HUES6 (cell line): ENCODE measurements around the gene TMEM141.
"Not testable (repeated sequence)": the region's sequence is repeated elsewhere in the genome, so short reads cannot be mapped to it uniquely, and the experiment has no call there.

ENCODE experiments used
- H3K27ac ChIP-seq: 2 replicates; pipeline ENCODE4 v1.7.0; 2013; ENCODE audit warnings: low read depth, mild to moderate bottlenecking, low read length, inconsistent platforms
- H3K27me3 ChIP-seq: 2 replicates; pipeline ENCODE4 v1.6.1; 2013; ENCODE audit warnings: low read length; ENCODE audit not compliant: control insufficient read depth, insufficient read depth
- H3K36me3 ChIP-seq: 2 replicates; pipeline ENCODE4 v1.6.1; 2013; ENCODE audit warnings: low read length; ENCODE audit not compliant: control insufficient read depth, insufficient read depth
- H3K4me1 ChIP-seq: 2 replicates; pipeline ENCODE4 v1.6.1; 2013; ENCODE audit warnings: low read length; ENCODE audit not compliant: control insufficient read depth, insufficient read depth
- H3K4me3 ChIP-seq: 2 replicates; pipeline ENCODE4 v1.5.1; 2013; ENCODE audit warnings: low read depth, low read length
- H3K9ac ChIP-seq: one replicate; pipeline ENCODE4 v1.6.1; 2013; ENCODE audit warnings: mild to moderate bottlenecking, low read length
- H3K9me3 ChIP-seq: 2 replicates; pipeline ENCODE4 v1.6.1; 2013; ENCODE audit warnings: low read depth, low read length; ENCODE audit not compliant: control insufficient read depth, insufficient read depth

The TMEM141 gene

DNA sequence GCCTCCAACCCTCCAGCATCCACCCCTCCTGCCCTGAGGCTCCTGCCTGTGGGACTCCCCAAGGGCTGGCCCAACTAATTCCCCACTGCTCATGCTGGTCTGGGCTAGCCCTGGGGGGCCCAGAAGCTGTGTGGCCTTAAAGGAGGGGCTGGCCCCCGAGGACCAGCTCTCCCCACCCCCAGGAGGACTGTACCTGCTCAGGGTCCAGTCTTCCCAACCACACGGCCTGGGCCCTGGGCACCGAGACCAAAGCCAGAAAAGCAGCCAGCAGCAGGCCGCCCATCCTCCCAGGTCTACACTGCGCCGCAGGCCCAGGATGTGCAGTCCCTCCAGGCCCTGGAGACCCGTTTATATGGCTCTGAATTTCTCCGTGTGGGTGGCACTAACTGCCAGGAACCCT lies 42.9 kb upstream of the TMEM141 start, which contains the start of gene LCN6:
Gene LCN6 (minus strand): TSS at position 325 of the 400 bp plus-strand sequence. CDS start 42 bp downstream, at position 283.
- H3K4me1 ChIP-seq = no peaks in the 10 kb centered on the region
- H3K9ac ChIP-seq = no peak within 1 kb of the TSS
- H3K27me3 ChIP-seq = no peaks in the 10 kb centered on the region
- no peak within 1 kb of the TSS for H3K27ac ChIP-seq
- H3K9me3 ChIP-seq = peaks cover 14% of the 10 kb centered on the region
- no peak within 1 kb of the TSS for H3K4me3 ChIP-seq
- H3K36me3 ChIP-seq = no peaks in the 10 kb centered on the region

DNA sequence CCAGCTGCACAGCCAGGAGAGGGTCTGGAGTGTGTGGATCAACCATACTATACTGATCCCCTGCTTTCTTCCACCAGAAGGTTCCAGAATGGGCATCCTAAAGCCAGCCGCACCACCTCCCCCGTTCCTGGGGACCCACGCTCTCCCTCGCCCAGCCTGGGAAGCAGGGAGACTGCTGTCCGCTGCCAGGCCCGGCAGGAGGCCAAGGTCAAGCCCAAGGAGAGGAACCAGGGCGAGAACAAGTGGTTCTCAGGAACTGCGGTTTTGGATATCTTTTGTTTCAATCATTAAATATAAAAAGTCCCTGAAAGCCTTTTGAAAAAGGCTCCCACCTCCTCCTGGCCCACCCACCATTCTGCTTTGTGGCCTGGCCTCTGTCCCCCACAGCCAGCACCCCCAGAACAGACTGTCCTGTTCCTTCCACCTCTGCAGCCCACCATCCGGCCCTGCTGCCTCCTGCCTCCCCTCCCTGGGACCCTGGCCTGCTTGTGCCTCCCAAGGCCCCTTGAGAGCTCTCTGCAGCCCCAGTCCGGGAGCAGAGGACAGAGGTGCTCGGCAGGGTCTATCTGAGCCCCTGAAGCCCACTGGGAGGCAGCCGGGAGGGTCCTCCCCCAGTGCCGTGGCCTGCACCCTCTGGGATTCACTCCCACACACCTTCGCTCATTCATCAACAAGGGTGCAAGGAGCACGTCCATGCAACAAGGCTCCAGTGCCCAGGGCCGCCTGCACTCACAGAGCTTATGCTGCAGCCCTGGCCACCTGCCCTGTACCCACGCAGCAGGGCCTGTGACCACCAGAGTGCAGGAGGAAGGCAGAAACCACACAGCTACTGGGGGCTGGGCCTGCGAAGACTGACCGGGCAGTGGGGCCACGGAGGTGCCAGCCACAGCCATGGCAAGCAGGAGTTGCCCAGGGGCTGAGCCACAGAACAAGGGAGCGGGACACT lies 42.2 kb upstream of the TMEM141 start:
- no peak overlapping the region for H3K9ac ChIP-seq
- no peaks in the 10 kb centered on the region for H3K36me3 ChIP-seq
- no peaks in the 10 kb centered on the region for H3K4me1 ChIP-seq
- no peak overlapping the region for H3K4me3 ChIP-seq
- H3K27me3 ChIP-seq = no peaks in the 10 kb centered on the region
- peaks cover 14% of the 10 kb centered on the region for H3K9me3 ChIP-seq
- H3K27ac ChIP-seq = no peak overlapping the region

- Histone ChIP-seq H3K9ac (no peak overlapping the region), H3K27ac (no peak overlapping the region), H3K36me3 (no peaks in the 10 kb centered on the region), H3K27me3 (no peaks in the 10 kb centered on the region), H3K4me1 (peaks cover 3% of the 10 kb centered on the region; the same call in 1 of the 2 replicates), H3K4me3 (no peak overlapping the region), H3K9me3 (peaks cover 17% of the 10 kb centered on the region)
Observed at GRCh38 chr9:136750526-136750925, 40.6 kb upstream of the TMEM141 start.

- no peak overlapping the region for H3K27ac ChIP-seq
- H3K9me3 ChIP-seq = peaks cover 24% of the 10 kb centered on the region
- peaks cover 3% of the 10 kb centered on the region; the same call in 1 of the 2 replicates for H3K4me1 ChIP-seq
- no peak overlapping the region for H3K4me3 ChIP-seq
- no peaks in the 10 kb centered on the region for H3K36me3 ChIP-seq
- no peaks in the 10 kb centered on the region for H3K27me3 ChIP-seq
- no peak overlapping the region for H3K9ac ChIP-seq
Observed at GRCh38 chr9:136751244-136751643, 39.9 kb upstream of the TMEM141 start.

GRCh38 chr9:136751814-136752213 lies 39.3 kb upstream of the TMEM141 start:
- H3K27me3 ChIP-seq = no peaks in the 10 kb centered on the region
- H3K9me3 ChIP-seq = peaks cover 25% of the 10 kb centered on the region
- no peak overlapping the region for H3K27ac ChIP-seq
- no peaks in the 10 kb centered on the region for H3K36me3 ChIP-seq
- peaks cover 3% of the 10 kb centered on the region; the same call in 1 of the 2 replicates for H3K4me1 ChIP-seq
- H3K4me3 ChIP-seq = no peak overlapping the region
- H3K9ac ChIP-seq = no peak overlapping the region

DNA sequence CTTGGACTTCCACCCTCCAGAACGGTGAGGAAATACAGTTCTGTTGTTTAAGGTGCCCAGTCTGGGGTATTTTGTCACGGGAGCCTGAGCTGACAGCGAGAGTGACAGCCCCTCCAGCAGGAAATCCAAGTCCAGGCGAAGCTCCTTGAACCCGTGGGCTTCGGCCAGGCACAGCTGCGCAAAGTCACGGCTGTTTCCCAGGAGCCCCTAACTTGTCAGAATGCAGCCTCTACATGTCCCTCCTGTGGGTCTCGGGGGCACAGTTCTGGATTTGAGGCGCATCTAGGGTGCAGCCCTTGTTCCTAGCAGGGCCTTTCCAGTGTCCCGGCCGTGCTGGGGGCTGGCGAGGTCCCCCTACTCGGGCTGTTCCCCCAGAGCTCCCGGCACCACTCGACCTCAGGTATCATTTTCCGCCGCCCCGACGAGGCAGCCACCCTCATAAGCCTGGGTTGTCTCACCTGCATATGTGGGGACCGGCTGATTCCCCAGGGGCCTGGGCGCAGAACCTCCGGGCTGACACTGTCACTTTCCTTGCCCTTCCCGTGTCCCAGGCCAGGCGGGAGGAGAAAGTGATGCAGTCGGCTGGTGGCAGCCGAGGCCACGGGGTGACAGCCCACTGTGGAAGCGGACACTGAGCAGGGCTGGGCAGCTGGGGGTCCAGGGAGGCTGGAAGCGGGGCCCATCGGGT lies 37.6 kb upstream of the TMEM141 start:
- Histone ChIP-seq H3K9me3 (peaks cover 25% of the 10 kb centered on the region), H3K36me3 (no peaks in the 10 kb centered on the region), H3K9ac (no peak overlapping the region), H3K4me3 (no peak overlapping the region), H3K27me3 (no peaks in the 10 kb centered on the region), H3K27ac (no peak overlapping the region), H3K4me1 (peaks cover 3% of the 10 kb centered on the region; the same call in 1 of the 2 replicates)

GRCh38 chr9:136754059-136754572 lies 37.0 kb upstream of the TMEM141 start:
- peaks cover 3% of the 10 kb centered on the region; the same call in 1 of the 2 replicates for H3K4me1 ChIP-seq
- no peak overlapping the region for H3K4me3 ChIP-seq
- H3K9me3 ChIP-seq = peaks cover 25% of the 10 kb centered on the region
- H3K27me3 ChIP-seq = no peaks in the 10 kb centered on the region
- H3K27ac ChIP-seq = no peak overlapping the region
- H3K9ac ChIP-seq = no peak overlapping the region
- no peaks in the 10 kb centered on the region for H3K36me3 ChIP-seq

DNA sequence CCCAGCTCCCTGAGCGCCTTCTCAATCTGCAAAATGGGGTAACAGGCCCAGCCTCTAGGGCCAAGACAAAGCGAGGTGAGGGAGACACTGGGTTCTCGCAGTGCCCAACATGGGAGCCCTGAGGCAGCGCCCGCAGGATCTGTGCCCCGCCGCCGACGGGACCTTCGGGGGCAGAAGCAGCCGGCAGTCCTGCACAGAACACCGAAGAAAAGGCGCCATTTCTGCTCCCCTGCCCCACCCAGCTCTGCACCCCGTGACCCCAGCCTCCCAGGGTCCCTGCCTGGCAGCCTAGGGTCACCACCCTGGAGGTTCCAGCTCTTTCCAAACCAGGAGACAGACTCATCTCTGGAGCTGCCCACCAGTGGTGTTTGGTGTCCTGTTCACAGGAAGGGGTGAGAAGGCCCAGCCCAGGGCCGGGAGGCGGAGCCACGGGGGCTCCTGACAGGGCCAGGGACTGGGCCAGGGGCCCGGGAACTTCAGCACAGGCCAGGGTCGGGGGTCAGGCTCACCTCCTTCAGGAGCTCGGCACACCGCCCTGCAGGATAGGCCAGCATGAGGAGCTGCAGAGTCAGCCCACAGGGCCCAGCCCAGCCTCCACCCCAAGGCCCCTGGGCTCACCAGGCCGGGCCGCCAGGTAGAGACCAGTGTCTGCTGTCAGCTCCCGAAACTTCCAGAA lies 36.4 kb upstream of the TMEM141 start:
- peaks cover 3% of the 10 kb centered on the region; the same call in 1 of the 2 replicates for H3K4me1 ChIP-seq
- H3K4me3 ChIP-seq = no peak overlapping the region
- no peaks in the 10 kb centered on the region for H3K36me3 ChIP-seq
- H3K9me3 ChIP-seq = peaks cover 25% of the 10 kb centered on the region
- no peak overlapping the region for H3K9ac ChIP-seq
- H3K27ac ChIP-seq = no peak overlapping the region
- H3K27me3 ChIP-seq = no peaks in the 10 kb centered on the region

DNA sequence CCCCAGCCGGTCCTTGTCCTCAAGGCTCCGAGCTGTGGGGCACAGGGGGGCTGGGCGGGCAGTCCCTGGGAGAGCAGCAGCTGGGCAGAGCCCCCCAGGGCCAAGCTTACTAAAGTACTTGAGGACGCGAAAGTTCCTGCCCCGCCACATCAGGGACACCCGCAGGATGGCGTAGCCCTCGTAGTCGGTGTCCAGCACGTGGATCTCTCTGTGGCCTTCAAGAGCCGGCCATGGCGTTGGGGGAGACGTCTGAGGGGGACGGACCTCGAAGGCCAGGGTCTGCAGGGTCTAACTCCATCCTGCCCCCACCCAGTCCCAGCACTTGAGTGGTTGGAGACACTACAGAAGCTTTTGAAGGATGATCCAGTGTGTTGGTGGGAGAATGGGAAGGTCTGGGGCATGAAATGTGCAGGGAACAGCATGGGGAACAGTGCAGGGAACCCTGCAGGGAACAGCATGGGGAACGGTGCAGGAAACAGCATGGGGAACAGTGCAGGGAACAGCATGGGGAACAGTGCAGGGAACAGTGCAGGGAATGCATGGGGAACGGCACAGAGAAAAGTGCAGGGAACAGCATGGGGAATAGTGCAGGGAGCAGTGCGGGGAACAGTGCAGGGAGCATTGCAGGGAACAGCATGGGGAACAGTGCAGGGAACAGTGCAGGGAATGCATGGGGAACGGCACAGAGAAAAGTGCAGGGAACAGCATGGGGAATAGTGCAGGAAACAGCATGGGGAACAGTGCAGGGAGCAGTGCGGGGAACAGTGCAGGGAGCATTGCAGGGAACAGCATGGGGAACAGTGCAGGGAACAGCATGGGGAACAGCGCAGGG lies 35.6 kb upstream of the TMEM141 start:
- not testable (repeated sequence) for H3K4me3 ChIP-seq, H3K9ac ChIP-seq, H3K27ac ChIP-seq, H3K27me3 ChIP-seq, H3K36me3 ChIP-seq, H3K4me1 ChIP-seq
- H3K9me3 ChIP-seq = peaks cover 25% of the 10 kb centered on the region

DNA sequence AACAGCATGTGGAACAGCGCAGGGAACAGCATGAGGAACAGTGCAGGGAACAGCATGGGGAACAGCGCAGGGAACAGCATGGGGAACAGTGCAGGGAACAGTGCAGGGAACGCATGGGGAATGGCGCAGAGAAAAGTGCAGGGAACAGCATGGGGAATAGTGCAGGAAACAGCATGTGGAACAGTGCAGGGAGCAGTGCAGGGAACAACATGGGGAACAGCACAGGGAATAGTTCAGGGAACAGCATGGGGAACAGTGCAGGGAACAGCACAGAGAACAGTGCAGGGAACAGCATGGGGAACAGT lies 35.1 kb upstream of the TMEM141 start:
- Histone ChIP-seq H3K4me3 (no peak overlapping the region), H3K36me3 (no peaks in the 10 kb centered on the region), H3K9ac (no peak overlapping the region), H3K27ac (no peak overlapping the region), H3K27me3 (no peaks in the 10 kb centered on the region), H3K4me1 (peaks cover 13% of the 10 kb centered on the region; the same call in 1 of the 2 replicates), H3K9me3 (peaks cover 25% of the 10 kb centered on the region)
